HG03139 (cell line): ENCODE measurements around the gene TAF1B.

ENCODE experiments used
- ATAC-seq: cut with Tn5 transposase; IDR thresholded peaks from one replicate; pipeline ENCODE4 v1.9.1; 2021; ENCODE audit not compliant: unreplicated experiment

TAF1B gene

GRCh38 chr2:9982248-9982647 is 139.0 kb downstream of the TAF1B start:
- no peak for ATAC-seq

DNA sequence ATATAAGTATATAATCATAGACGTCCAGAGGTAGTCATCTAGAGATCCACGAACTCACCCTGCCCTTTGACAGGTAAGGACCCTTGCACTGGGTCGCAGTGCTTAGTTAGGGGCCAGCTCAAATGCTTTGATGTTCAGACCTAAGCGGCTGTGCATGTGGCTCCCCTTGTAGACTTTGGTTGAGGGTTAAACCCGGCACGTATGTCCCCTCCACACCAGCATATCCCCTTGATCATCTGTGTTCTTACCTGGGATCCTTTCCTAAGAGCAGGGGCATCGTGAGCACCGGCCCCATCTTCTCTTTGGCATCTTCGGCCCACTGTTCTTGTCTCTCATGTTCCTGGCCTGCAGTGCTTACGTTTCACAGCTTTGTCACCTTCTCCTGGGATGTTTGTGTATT is 139.6 kb downstream of the TAF1B start:
- ATAC-seq, result no peak

GRCh38 chr2:9983401-9984216 is 140.3 kb downstream of the TAF1B start:
- no peak for ATAC-seq
